Suppressor macrophage treated with lipopolysaccharide for 1 hour (primary cell): ENCODE results near the gene TBATA.
"Not testable (repeated sequence)": the region's sequence is repeated elsewhere in the genome, so short reads cannot be mapped to it uniquely, and the experiment has no call there.

ENCODE experiments used
- DNase-seq, 3 donors: peaks; one replicate each; pipeline ENCODE4 v3.0.0-alpha.2; 2020 to 2022

Gene TBATA

GRCh38 chr10:70778267-70778924 is 6.8 kb downstream of the TBATA start:
- DNase-seq: no peak

- no peak for DNase-seq
Observed at GRCh38 chr10:70777063-70777875, 7.9 kb downstream of the TBATA start.

- no peak for DNase-seq
Observed at GRCh38 chr10:70776455-70777005, 8.6 kb downstream of the TBATA start.

- peak; percentile 28 to 63 (median 35) for DNase-seq
Observed at GRCh38 chr10:70775679-70776454, 9.3 kb downstream of the TBATA start.

GRCh38 chr10:70774810-70775678 is 10.1 kb downstream of the TBATA start:
- DNase-seq: no peak

- no peak for DNase-seq
Observed at GRCh38 chr10:70773965-70774809, 11.0 kb downstream of the TBATA start.

GRCh38 chr10:70773461-70773860 is 11.7 kb downstream of the TBATA start:
- DNase-seq: no peak

- DNase-seq: peak; percentile 61 to 66 (median 62)
Observed at GRCh38 chr10:70772627-70773026, 12.6 kb downstream of the TBATA start.

GRCh38 chr10:70771311-70772194 is 13.6 kb downstream of the TBATA start:
- DNase-seq: no peak

GRCh38 chr10:70770516-70770915 is 14.7 kb downstream of the TBATA start:
- DNase-seq: not testable (repeated sequence)

- DNase-seq: no peak
Observed at GRCh38 chr10:70770001-70770400, 15.2 kb downstream of the TBATA start.

GRCh38 chr10:70769121-70769520 is 16.1 kb downstream of the TBATA start:
- DNase-seq: no peak

- not testable (repeated sequence) for DNase-seq
Observed at GRCh38 chr10:70768026-70768685, 17.0 kb downstream of the TBATA start.

GRCh38 chr10:70765794-70766594 is 19.2 kb downstream of the TBATA start:
- no peak for DNase-seq

- no peak for DNase-seq
Observed at GRCh38 chr10:70763567-70763966, 21.6 kb downstream of the TBATA start.

GRCh38 chr10:70762441-70763175 is 22.6 kb downstream of the TBATA start:
- peak; percentile 25 to 49 (median 41) for DNase-seq

- no peak for DNase-seq
Observed at GRCh38 chr10:70761727-70762350, 23.3 kb downstream of the TBATA start.
